Measurements from ENCODE around the gene ENPP3.

DNA sequence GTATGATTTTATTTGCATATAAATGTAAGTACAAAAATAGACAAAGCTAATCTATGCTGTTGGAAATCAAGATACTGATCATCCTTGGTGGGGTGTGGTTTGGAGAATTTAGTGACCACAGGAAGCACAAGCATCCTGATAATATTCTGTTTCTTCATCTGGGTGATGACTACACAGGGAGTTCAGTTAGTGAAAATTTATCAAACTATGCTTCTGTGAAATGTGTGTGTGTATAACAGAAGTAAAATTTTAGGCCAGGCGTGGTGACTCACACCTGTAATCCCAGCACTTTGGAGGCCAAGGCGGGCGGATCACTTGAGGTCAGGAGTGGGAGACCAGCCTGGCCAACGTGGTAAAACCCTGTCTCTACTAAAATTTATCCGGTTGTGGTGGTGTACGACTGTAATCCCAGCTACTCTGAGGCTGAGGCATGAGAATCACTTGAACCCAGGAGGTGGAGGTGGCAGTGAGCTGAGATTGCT is 20.6 kb downstream of the ENPP3 start:
- TF ChIP-seq ZNF225 (CRISPR knock-in tag; IDR thresholded peaks at IDR 0.05) = no peak
- TF ChIP-seq, protein P1, sequence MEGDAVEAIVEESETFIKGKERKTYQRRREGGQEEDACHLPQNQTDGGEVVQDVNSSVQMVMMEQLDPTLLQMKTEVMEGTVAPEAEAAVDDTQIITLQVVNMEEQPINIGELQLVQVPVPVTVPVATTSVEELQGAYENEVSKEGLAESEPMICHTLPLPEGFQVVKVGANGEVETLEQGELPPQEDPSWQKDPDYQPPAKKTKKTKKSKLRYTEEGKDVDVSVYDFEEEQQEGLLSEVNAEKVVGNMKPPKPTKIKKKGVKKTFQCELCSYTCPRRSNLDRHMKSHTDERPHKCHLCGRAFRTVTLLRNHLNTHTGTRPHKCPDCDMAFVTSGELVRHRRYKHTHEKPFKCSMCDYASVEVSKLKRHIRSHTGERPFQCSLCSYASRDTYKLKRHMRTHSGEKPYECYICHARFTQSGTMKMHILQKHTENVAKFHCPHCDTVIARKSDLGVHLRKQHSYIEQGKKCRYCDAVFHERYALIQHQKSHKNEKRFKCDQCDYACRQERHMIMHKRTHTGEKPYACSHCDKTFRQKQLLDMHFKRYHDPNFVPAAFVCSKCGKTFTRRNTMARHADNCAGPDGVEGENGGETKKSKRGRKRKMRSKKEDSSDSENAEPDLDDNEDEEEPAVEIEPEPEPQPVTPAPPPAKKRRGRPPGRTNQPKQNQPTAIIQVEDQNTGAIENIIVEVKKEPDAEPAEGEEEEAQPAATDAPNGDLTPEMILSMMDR (CRISPR knock-in tag; IDR thresholded peaks at IDR 0.05) = no peak
